ENCODE results near the gene DKK2.
"Not testable (repeated sequence)": the region's sequence is repeated elsewhere in the genome, so short reads cannot be mapped to it uniquely, and the experiment has no call there.

Gene DKK2

GRCh38 chr4:107011312-107011711 lies 24.8 kb downstream of the DKK2 start:
- DNase-seq, result no peak

GRCh38 chr4:107009196-107009968 lies 26.7 kb downstream of the DKK2 start:
- DNase-seq, result no peak

- DNase-seq, result no peak
Observed at GRCh38 chr4:107008115-107008514, 28.0 kb downstream of the DKK2 start.

DNA sequence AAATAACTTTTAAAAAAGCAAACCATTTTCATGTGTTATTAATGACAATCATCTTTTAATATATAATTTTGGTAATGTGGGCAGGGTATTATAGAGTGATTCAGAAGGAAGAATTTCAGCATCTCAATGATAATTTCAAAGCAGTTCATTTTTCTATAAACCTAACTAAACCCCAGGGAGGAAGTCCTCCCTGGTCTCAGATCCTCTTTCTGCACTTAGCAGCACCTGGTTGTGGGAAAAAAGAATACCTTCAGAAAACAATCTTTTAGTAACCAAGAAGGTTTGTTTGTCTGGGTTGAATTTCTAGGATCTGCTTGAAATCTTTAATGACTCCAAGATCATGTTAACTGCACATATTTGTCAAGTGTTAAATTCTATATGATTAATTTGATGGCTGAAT lies 29.9 kb downstream of the DKK2 start:
- DNase-seq, result no peak

GRCh38 chr4:106996490-106996889 lies 39.6 kb downstream of the DKK2 start:
- DNase-seq, result no peak

- no peak for DNase-seq
Observed at GRCh38 chr4:106993827-106994226, 42.3 kb downstream of the DKK2 start.

- DNase-seq, result no peak
Observed at GRCh38 chr4:106987311-106987710, 48.8 kb downstream of the DKK2 start.

DNA sequence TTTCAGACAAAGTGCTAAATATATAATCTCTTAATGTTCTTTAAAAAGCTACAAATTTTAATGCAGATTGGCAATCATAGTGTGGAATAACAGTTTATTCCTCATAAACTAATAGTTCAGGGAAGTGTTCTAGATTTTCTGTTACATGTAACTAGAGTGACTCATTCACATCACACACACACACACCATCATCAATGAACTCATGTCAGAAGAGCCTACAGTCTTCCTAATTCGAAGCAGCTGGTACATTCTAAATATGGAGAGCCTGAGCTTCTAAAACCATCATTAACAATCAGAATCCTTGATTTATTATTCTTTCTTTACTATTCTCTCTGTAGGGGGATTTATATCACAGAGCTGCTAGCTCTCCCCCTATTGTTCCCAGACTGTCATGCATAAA lies 49.6 kb downstream of the DKK2 start:
- DNase-seq, result no peak

GRCh38 chr4:106985830-106986229 lies 50.3 kb downstream of the DKK2 start:
- no peak for DNase-seq

DNA sequence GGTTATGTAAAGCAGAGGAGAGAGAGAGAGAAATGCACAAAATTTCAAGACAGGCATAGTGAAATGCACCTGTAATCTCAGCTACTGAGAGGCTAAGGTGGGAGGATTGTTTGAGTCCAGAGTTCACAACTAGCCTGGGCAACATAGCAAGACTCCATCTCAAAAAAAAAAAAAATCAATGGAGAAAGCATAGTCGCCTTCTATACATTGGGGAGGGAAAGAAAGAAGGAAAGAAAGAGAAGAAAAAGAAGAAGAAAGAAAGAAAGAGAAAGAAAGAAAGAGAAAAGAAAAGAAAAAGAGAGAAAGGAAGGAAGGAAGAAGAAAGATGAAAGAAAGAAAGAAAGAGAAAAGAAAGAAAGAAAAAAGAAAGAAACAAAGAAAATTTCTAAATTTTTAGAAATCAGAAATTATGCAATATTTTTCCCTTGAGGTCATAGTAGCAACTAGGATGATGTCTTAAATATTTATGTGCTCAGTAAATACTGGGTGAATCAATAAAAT lies 53.4 kb downstream of the DKK2 start:
- no peak for DNase-seq

GRCh38 chr4:106981431-106981830 lies 54.7 kb downstream of the DKK2 start:
- DNase-seq, result no peak

- DNase-seq, result no peak
Observed at GRCh38 chr4:106979476-106979875, 56.6 kb downstream of the DKK2 start.

DNA sequence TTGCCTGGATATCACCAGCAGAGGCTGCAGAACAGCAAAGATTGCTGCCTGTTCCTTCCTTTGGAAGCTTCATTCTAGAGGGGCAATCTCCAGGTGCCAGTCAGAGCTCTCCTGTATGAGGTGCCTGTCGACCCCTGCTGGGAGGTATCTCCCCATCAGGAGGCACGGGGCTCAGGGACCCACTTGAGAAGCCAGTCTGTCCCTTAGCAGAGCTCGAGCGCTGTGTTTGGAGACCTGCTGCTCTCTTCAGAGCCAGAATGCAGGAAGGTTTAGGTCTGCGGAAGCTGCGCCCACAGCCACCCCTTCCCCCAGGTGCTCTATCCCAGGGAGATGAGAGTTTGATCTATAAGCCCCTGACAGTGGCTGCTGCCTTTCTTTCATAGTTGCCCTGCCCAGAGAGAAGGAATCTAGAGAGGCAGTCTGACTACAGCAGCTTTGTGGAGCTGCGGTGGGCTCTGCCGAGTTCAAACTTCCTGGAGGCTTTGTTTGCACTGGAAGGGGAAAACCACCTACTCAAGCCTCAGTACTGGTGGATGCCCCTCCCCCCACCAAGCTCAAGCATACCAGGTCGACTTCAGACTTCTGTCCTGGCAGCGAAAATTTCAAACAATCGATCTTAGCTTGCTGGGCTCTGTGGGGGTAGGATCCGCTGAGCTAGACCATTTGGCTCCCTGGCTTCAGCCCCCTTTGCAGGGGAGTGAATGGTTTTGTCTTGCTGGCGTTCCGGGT lies 57.9 kb downstream of the DKK2 start:
- no peak for DNase-seq

DNA sequence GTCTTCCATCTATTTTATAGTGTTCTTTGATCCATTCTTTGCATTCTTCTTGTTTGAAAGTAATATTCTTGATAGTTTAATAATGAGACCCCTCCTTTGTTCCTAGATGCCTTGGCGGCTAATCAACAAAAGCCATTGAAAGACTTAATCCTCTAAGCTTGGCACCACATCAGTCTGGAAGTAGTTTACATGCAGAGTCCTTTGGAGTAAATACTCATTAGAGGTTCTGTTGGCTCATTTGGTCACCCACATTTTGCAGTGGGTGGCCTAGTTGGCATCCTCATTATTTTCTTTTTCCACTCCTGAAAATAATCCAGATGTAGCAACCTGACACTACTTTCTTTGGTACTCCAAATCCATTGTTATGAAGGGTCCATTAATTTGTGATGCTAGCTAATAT lies 64.5 kb downstream of the DKK2 start:
- DNase-seq, result no peak

DNA sequence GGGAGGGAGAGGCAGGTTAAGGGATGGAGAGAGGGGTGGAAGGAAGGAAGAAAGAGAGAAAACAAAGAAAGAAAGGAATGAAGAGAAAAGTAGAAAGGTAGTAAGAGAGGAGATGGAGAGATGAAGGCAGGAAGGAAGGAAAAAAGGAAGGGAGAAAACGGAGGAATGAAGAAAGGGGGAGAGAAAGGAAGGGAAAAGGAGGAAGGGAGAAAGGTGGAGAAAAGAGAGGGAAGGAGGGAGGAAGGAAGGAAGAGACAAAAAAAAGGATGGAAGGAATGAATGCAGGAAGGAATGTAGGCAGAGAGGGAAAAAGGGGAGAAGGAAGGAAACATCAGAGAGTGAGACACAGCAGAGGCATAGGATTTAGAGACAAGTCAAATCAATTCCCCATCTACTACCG lies 68.2 kb downstream of the DKK2 start:
- DNase-seq, result no peak

DNA sequence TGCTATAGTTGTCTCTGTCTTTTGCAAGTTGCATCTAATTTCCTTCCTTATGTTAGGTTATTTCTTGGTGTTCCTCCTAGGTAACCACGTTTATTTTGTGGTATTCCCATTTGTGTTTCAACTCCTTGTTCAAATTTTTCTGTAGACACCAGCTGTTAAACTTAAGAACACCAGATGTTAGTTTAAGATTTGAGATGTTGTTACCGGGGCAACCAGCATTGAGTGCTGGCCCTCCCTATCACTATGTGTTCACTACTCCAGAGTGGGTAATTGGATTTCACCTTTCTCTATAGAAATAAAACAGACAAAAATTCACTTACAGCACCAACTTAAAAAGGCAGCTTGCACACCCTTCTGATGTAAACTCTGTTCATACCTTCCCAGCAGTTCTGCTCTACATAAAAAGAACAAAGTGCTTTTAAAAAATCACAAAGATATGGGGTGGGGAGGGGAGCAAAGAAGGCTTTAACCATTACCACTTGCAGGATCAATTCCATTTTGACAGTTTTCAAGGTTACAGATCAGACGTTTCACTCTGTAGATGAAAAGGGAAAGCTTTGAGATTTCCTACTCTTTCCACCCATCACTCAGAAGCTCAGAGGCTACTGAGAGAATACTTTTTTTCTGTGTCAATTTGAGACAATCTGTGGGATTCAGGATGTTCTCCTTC lies 82.9 kb downstream of the DKK2 start:
- DNase-seq, result no peak

GRCh38 chr4:106951891-106952290 lies 84.2 kb downstream of the DKK2 start:
- no peak for DNase-seq

GRCh38 chr4:106941841-106942240 lies 94.3 kb downstream of the DKK2 start:
- DNase-seq, result no peak

DNA sequence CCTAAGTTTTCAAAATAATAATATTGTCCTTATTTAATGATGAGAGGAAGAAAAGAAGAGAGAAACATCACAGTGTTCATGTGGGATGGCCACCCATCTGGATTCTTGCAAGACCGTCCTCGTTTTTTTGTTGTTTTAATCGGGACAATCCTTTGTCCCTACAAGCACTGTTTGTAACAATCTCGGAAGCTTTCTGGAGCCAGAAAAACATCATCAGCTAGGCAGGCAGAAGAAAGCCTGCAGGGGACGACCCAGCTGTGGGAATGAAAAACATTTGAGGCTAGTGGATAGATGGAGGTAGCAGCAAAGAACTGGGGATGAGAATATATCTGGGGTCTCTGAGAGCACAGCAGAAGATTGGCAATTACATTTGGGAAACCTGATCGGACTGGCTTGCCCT lies 105.6 kb downstream of the DKK2 start:
- no peak for DNase-seq

DNA sequence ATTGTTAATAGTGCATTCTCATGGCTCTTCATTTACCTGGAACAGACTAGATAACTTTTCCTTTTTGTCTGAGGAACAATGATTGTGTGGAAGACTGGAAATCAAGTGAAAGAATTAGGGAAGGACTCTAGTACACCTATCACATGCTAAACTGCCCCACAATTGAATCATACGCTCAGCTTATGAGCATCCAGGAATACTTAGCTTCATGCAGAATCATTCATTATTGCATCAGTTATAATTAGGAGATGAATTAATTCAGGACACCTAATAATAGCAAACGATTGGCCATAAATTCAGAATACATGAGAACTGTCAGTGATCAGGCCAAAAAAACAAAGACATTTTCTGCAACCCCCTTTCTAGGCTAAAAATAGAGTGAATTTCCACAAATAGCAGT lies 106.9 kb downstream of the DKK2 start:
- no peak for DNase-seq

- no peak for DNase-seq
Observed at GRCh38 chr4:106914223-106914622, 121.9 kb downstream of the DKK2 start.

DNA sequence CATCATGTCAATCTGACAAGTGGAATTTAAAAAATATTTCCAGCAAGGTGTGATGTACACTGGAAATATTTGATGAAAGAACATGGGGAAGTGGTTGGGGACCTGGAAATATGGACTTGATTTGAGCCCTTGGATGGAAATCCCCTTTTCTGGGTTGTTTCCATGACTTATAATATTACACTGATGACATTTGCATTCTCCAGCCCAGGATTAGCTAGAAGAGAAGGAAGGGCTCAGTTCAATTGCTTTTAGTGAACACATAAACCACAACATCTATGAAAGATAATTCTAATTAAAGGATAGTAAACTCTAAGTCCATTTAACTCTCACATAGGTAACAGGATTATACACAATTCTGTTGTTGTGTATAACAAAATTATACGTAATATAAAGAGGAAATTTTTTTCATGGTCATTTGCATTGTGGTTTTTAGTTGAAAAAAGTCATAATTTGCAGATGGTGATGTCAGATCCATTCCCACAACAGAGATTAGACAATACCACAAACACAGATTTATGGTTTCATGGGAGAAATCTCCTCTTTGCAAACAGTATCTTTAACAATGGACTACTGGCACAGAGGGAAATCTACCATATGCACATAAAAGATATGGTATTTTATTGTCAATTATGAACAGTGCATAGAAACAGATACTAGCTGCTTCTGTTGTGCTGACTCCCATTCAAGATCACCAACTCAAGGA lies 126.5 kb downstream of the DKK2 start:
- DNase-seq, result no peak

DNA sequence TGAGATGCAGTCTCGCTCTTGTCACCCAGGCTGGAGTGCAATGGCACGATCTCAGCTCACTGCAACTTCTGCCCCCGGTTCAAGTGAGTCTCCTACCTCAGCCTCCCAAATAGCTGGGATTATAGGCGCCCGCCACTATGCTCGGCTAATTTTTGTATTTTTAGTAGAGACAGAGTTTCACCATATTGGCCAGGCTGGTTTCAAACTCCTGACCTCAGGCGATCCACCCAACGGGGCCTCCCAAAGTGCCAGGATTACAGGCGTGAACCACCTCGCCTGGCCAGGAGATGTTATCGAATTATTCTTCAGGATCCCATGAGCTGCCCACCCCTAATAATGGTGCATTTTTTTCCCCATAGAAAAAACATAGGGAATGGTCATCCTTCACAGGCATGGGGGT lies 128.1 kb downstream of the DKK2 start:
- DNase-seq, result not testable (repeated sequence)

Data from 8988T (cell line).